Measurements from ENCODE around the gene FGF16. TPM values are rescaled to one million over a fixed set of nuclear protein-coding genes. Genes with fewer than 3 reads are reported as not detected.
"Not testable (repeated sequence)": the region's sequence is repeated elsewhere in the genome, so short reads cannot be mapped to it uniquely, and the experiment has no call there.

The FGF16 gene
- total RNA-seq: not detected

GRCh38 chrX:77446908-77447652, at the start of gene FGF16:
Gene FGF16 (plus strand): TSS chrX:77447389. CDS start chrX:77447675, 286 bp downstream.
- H3K4me3 ChIP-seq: peak within 1 kb of the TSS; percentile 23 to 47 (median 32)
- DNase-seq: no peak
- H3K27me3 ChIP-seq: peaks cover 0 to 30% (median 0%) of the 10 kb centered on the region in 3 donors
- no peaks in the 10 kb centered on the region for H3K4me1 ChIP-seq
- ATAC-seq: no peak
- H3K36me3 ChIP-seq: no peaks in the 10 kb centered on the region
- TF ChIP-seq CTCF (IDR thresholded peaks at IDR 0.05 in 4 of 5, conservative IDR thresholded peaks at IDR 0.05 in 1 of 5) (no peak), POLR2A (IDR thresholded peaks at IDR 0.05) (no peak)
- intact Hi-C loops (cut with DNase I; ENCODE audit: low total_unique reads): no loop called here
- H3K9me3 ChIP-seq: no peaks in the 10 kb centered on the region
- in situ Hi-C loops (cut with MboI; ENCODE audit: low sequenced_read_pairs in 4 of 4): no loop called here
- peak within 1 kb of the TSS in 1 of 4 donors; percentile 9 for H3K27ac ChIP-seq

- H3K9me3 ChIP-seq: no peaks in the 10 kb centered on the region
- no peak for DNase-seq
- H3K4me1 ChIP-seq: no peaks in the 10 kb centered on the region
- H3K27ac ChIP-seq: no peak overlapping the region
- H3K4me3 ChIP-seq: no peak overlapping the region
- no peak for ATAC-seq
- H3K27me3 ChIP-seq: no peaks in the 10 kb centered on the region
- no peaks in the 10 kb centered on the region for H3K36me3 ChIP-seq
- intact Hi-C loops (cut with DNase I; ENCODE audit: low total_unique reads): no loop called here
- no peak for TF ChIP-seq CTCF (IDR thresholded peaks at IDR 0.05 in 4 of 5, conservative IDR thresholded peaks at IDR 0.05 in 1 of 5)
- TF ChIP-seq POLR2A (IDR thresholded peaks at IDR 0.05): no peak
- in situ Hi-C loops (cut with MboI; ENCODE audit: low sequenced_read_pairs in 4 of 4): no loop called here
Measured at GRCh38 chrX:77398330-77398954, 48.7 kb upstream of the FGF16 start.

- intact Hi-C loops (cut with DNase I; ENCODE audit: low total_unique reads): no loop called here
- no peak overlapping the region for H3K27ac ChIP-seq
- no peaks in the 10 kb centered on the region for H3K27me3 ChIP-seq
- H3K36me3 ChIP-seq: no peaks in the 10 kb centered on the region
- no peak for TF ChIP-seq CTCF (IDR thresholded peaks at IDR 0.05 in 4 of 5, conservative IDR thresholded peaks at IDR 0.05 in 1 of 5)
- no peak for TF ChIP-seq POLR2A (IDR thresholded peaks at IDR 0.05)
- ATAC-seq (no peak), DNase-seq (no peak)
- no peaks in the 10 kb centered on the region for H3K9me3 ChIP-seq
- H3K4me3 ChIP-seq: no peak overlapping the region
- no peaks in the 10 kb centered on the region for H3K4me1 ChIP-seq
- in situ Hi-C loops (cut with MboI; ENCODE audit: low sequenced_read_pairs in 4 of 4): no loop called here
Measured at GRCh38 chrX:77404419-77404818, 42.8 kb upstream of the FGF16 start.

- in situ Hi-C loops (cut with MboI; ENCODE audit: low sequenced_read_pairs in 4 of 4); DNase-seq; H3K4me3 ChIP-seq; H3K27ac ChIP-seq; H3K27me3 ChIP-seq; H3K9me3 ChIP-seq; H3K36me3 ChIP-seq; intact Hi-C loops (cut with DNase I; ENCODE audit: low total_unique reads); ATAC-seq; H3K4me1 ChIP-seq: not testable (repeated sequence)
Measured at GRCh38 chrX:77407821-77408220, 39.4 kb upstream of the FGF16 start.

GRCh38 chrX:77412631-77413030, 34.6 kb upstream of the FGF16 start:
- no peaks in the 10 kb centered on the region for H3K36me3 ChIP-seq
- in situ Hi-C loops (cut with MboI; ENCODE audit: low sequenced_read_pairs in 4 of 4) (no loop called here), intact Hi-C loops (cut with DNase I; ENCODE audit: low total_unique reads) (no loop called here)
- H3K9me3 ChIP-seq: no peaks in the 10 kb centered on the region
- TF ChIP-seq POLR2A (IDR thresholded peaks at IDR 0.05) (no peak), CTCF (IDR thresholded peaks at IDR 0.05 in 4 of 5, conservative IDR thresholded peaks at IDR 0.05 in 1 of 5) (no peak)
- H3K4me3 ChIP-seq: no peak overlapping the region
- ATAC-seq (no peak), DNase-seq (no peak)
- H3K4me1 ChIP-seq: no peaks in the 10 kb centered on the region
- no peak overlapping the region for H3K27ac ChIP-seq
- H3K27me3 ChIP-seq: no peaks in the 10 kb centered on the region

Data from gastrocnemius medialis (tissue), 4 donors.